Stomach (tissue), 9 donors: ENCODE results near the gene ERMP1. TPM values are rescaled to one million over a fixed set of nuclear protein-coding genes. Genes with fewer than 3 reads are reported as not detected.

Experiments
- DNase-seq, 2 donors: peaks; one replicate each; pipeline versions ENCODE4 v3.0.0 to v3.0.0-alpha.2; 2013 to 2019
- H3K27ac ChIP-seq, 5 donors: fragments of 200-600 bp in 4 of 5; sonication (generic) in 4 of 5; one replicate each; pipeline ENCODE4 v1.5.1; 2013 to 2019; ENCODE audit warnings: mild to moderate bottlenecking in 1 of 5, moderate library complexity in 1 of 5
- H3K27me3 ChIP-seq, 3 donors: fragments of 200-600 bp; sonication (generic); one replicate each; pipeline ENCODE4 v1.5.1; 2017 to 2019; ENCODE audit warnings: mixed run types in 1 of 3
- H3K36me3 ChIP-seq, 4 donors: fragments of 200-600 bp; sonication (generic); 1 replicate in 3 of 4; 2 replicates in 1 of 4; pipeline ENCODE4 v1.5.1; 2016 to 2019
- H3K4me1 ChIP-seq, 4 donors: fragments of 200-600 bp; sonication (generic); one replicate each; pipeline ENCODE4 v1.5.1; 2016 to 2019
- H3K4me3 ChIP-seq, 4 donors: fragments of 200-600 bp; sonication (generic) in 3 of 4; one replicate each; pipeline ENCODE4 v1.5.1; 2016 to 2019; ENCODE audit warnings: mild to moderate bottlenecking in 1 of 4
- H3K9me3 ChIP-seq, 4 donors: fragments of 200-600 bp; sonication (generic); one replicate each; pipeline ENCODE4 v1.5.1; 2016 to 2019
- EP300 ChIP-seq: sonication (generic); formaldehyde crosslinking; IDR thresholded peaks from one replicate; pipeline ENCODE4 v1.6.1; 2017; ENCODE audit warnings: antibody characterized with exemption
- POLR2A ChIP-seq, 4 donors: fragments of 450-650 bp; IDR thresholded peaks; one replicate each; pipeline ENCODE4 v1.6.1; 2016; ENCODE audit warnings: antibody characterized with exemption in 4 of 4, control low read depth in 2 of 4, mild to moderate bottlenecking in 1 of 4, moderate library complexity in 1 of 4
- POLR2AphosphoS5 ChIP-seq, 3 donors: sonication (generic); formaldehyde crosslinking; IDR thresholded peaks; one replicate each; pipeline ENCODE4 v1.6.1; 2016; ENCODE audit warnings: antibody characterized with exemption in 3 of 3
- WGBS, 5 donors: extraction: QIAGEN DNeasy Blood & Tissue Kit in 3 of 5; methylation state at CpG; one replicate each; pipeline versions ENCODE4 v1.1.5 to v1.1.7; 2013 to 2018; 5-methylcytosine and 5-hydroxymethylcytosine counted together
- intact Hi-C: fragments of 100-400 bp; cut with DNase I; formaldehyde crosslinking; loops from one replicate; pipeline ENCODE4 v1.15.1; 2023; ENCODE audit warnings: low total_unique reads
- polyA plus RNA-seq, 3 donors: library from polyadenylated mRNA; stranded (reverse); fragments of 200-250 nt; gene quantifications; one replicate each; pipeline ENCODE4 v1.2.3, GENCODE V29; 2013
- total RNA-seq, 5 donors: library from RNA; depleted of rRNA; stranded (reverse); fragments of >200 nt; gene quantifications; one replicate each; pipeline versions ENCODE4 v1.1.0 to v1.2.3, GENCODE V29; 2014 to 2016
- TF ChIP-seq, protein P1 (sequence below), 7 experiments: fragments of 450-650 bp in 4 of 7; fragments of 200-600 bp in 3 of 7; sonication (generic) in 3 of 7; IDR thresholded peaks; one replicate each; pipeline ENCODE4 v1.5.1; 2016 to 2019; ENCODE audit warnings: antibody characterized with exemption in 7 of 7, control low read depth in 2 of 7, mild to moderate bottlenecking in 1 of 7
- donor health status: healthy with polysubstance abuse.
- donor health status: Bipolar disorder and iron deficiency.
- donor health status: healthy.

The ERMP1 gene
- total and polyA plus RNA-seq, 8 donors: 2.0 to 32.1 (median 16.3) TPM

- no peak for DNase-seq
- no peak overlapping the region for H3K4me3 ChIP-seq
- no peaks in the 10 kb centered on the region for H3K9me3 ChIP-seq
- H3K27me3 ChIP-seq: no peaks in the 10 kb centered on the region
- no peak overlapping the region for H3K27ac ChIP-seq
- H3K4me1 ChIP-seq: peaks cover 0 to 7% (median 0%) of the 10 kb centered on the region in 4 donors
- intact Hi-C loops: no loop called here
- WGBS, 5 donors: 73 to 89% (median 84%) methylated on average over 9 of the region's 9 CpGs
- no peak for TF ChIP-seq EP300
- no peak for TF ChIP-seq POLR2A (IDR thresholded peaks at IDR 0.05)
- TF ChIP-seq POLR2AphosphoS5 (IDR thresholded peaks at IDR 0.05): no peak
- TF ChIP-seq, protein P1, sequence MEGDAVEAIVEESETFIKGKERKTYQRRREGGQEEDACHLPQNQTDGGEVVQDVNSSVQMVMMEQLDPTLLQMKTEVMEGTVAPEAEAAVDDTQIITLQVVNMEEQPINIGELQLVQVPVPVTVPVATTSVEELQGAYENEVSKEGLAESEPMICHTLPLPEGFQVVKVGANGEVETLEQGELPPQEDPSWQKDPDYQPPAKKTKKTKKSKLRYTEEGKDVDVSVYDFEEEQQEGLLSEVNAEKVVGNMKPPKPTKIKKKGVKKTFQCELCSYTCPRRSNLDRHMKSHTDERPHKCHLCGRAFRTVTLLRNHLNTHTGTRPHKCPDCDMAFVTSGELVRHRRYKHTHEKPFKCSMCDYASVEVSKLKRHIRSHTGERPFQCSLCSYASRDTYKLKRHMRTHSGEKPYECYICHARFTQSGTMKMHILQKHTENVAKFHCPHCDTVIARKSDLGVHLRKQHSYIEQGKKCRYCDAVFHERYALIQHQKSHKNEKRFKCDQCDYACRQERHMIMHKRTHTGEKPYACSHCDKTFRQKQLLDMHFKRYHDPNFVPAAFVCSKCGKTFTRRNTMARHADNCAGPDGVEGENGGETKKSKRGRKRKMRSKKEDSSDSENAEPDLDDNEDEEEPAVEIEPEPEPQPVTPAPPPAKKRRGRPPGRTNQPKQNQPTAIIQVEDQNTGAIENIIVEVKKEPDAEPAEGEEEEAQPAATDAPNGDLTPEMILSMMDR (IDR thresholded peaks at IDR 0.05): no peak
- H3K36me3 ChIP-seq: peaks cover 0 to 15% (median 5%) of the 10 kb centered on the region in 4 donors
Measured at GRCh38 chr9:5868235-5868634, 35.3 kb upstream of the ERMP1 start.

DNA sequence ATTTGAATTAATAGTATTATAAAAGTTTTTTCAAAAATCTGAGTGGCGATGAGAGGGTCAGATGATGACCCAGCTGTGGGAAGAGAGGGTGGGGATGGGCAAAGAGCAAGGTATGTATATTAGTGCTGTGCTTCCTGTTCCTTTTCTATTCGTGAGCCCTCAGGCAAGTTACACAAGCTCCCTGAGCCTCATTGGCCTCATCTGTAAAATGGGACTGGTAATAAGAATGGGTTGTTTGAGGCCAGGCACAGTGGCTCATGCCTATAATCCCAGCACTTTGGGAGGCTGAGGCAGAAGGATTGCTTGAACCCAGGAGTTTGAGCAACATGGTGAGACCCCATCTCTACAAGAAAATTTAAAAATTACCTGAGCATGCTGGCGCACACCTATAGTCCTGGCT, 33.8 kb upstream of the ERMP1 start:
- WGBS, 5 donors: 91 to 95% (median 94%) methylated on average over 3 of the region's 3 CpGs
- H3K27ac ChIP-seq: no peak overlapping the region
- H3K4me1 ChIP-seq: peaks cover 0 to 7% (median 0%) of the 10 kb centered on the region in 4 donors

DNA sequence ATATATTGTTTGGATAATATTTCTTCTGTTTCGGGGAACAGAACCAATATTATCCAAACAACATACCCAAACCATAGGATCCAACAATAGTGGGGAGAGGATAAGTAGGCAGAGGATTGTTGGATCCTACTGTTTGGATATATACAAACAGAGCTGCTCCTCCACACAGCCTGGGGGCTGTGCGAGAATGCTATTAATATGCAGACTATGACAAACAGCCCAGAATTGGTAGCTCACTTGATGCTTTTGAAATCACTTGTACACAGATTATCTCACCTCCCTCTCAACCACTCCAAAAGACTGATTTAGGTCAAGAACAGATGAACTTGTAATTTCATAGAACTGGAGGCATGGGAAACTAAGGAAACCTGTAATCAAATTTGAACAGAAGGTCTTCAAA, 33.4 kb upstream of the ERMP1 start:
- Histone ChIP-seq H3K4me1 (peaks cover 0 to 7% (median 0%) of the 10 kb centered on the region in 4 donors), H3K27me3 (no peaks in the 10 kb centered on the region)

More for the DNA sequence above, 33.8 kb upstream of the ERMP1 start:
- Histone ChIP-seq H3K36me3 (peaks cover 0 to 15% (median 5%) of the 10 kb centered on the region in 4 donors), H3K9me3 (no peaks in the 10 kb centered on the region), H3K27me3 (no peaks in the 10 kb centered on the region), H3K4me3 (no peak overlapping the region)
- DNase-seq: no peak
- intact Hi-C loops: no loop called here
- TF ChIP-seq, protein P1 (IDR thresholded peaks at IDR 0.05): no peak

DNA sequence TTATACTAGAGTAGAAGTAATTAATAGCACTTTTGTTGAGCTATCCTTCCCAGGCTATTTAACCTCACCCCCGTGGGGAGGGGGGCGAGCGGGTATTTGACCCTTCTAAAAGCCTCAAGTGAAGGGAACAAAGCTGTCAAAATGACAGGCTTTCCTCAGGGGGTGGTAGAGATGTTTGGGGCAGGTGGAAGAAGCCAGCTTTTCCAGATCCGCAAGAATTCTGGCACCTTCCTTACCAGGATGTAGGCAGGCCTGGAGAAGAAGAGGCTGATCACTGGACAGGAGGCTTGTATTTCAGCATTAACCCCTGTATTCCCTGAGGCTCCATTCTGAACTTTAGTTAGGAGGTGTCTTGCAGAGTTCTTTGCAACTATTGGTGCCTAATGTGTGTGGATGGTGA, 31.5 kb upstream of the ERMP1 start:
- 69 to 81% (median 75%) methylated on average over 4 of the region's 4 CpGs for WGBS, 5 donors
- DNase-seq: no peak
- H3K36me3 ChIP-seq: peaks cover 0 to 15% (median 5%) of the 10 kb centered on the region in 4 donors
- intact Hi-C loops: no loop called here
- TF ChIP-seq, protein P1 (IDR thresholded peaks at IDR 0.05): no peak
- TF ChIP-seq POLR2AphosphoS5 (IDR thresholded peaks at IDR 0.05): no peak
- TF ChIP-seq POLR2A (IDR thresholded peaks at IDR 0.05): no peak
- no peak for TF ChIP-seq EP300
- no peak overlapping the region for H3K4me3 ChIP-seq
- no peaks in the 10 kb centered on the region for H3K9me3 ChIP-seq
- H3K27ac ChIP-seq: no peak overlapping the region
- H3K27me3 ChIP-seq: no peaks in the 10 kb centered on the region
- H3K4me1 ChIP-seq: peaks cover 0 to 7% (median 0%) of the 10 kb centered on the region in 4 donors

More for the DNA sequence above, 33.4 kb upstream of the ERMP1 start:
- WGBS, 5 donors: 93 to 97% (median 94%) methylated on average over 2 of the region's 2 CpGs
- no peak for DNase-seq
- TF ChIP-seq POLR2A (IDR thresholded peaks at IDR 0.05): no peak
- TF ChIP-seq POLR2AphosphoS5 (IDR thresholded peaks at IDR 0.05): no peak
- TF ChIP-seq, protein P1 (IDR thresholded peaks at IDR 0.05): no peak
- no peak for TF ChIP-seq EP300
- intact Hi-C loops: no loop called here
- no peak overlapping the region for H3K27ac ChIP-seq
- H3K4me3 ChIP-seq: no peak overlapping the region
- no peaks in the 10 kb centered on the region for H3K9me3 ChIP-seq
- H3K36me3 ChIP-seq: peaks cover 0 to 15% (median 5%) of the 10 kb centered on the region in 4 donors
